Activated naive CD4-positive, alpha-beta T cell treated with Interleukin-2 at 50 U/mL for 16 hours (primary cell): Measurements from ENCODE around the gene MYRIP.

Source experiments
- DNase-seq: peaks from one replicate; pipeline ENCODE4 v3.0.0-alpha.2; 2020

Gene MYRIP

DNA sequence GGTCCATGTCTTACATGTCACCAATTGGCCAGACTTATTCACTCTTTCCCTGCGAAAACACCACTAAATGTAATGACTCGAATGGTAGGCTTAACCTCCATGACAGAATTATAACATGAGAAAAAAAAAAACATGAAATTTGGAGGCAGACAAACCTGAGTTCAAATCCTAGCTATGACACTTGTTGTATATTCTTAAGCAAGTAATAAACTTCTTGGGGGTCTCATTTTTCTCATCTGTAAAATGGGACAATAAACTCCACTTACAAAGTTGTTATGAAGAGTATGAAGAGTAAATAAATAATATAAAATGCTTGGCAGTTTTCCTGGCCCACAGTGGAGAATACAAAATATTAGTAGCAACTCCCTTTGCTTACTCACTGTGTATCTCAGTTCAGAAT is 488.7 kb downstream of the MYRIP start:
- no peak for DNase-seq

DNA sequence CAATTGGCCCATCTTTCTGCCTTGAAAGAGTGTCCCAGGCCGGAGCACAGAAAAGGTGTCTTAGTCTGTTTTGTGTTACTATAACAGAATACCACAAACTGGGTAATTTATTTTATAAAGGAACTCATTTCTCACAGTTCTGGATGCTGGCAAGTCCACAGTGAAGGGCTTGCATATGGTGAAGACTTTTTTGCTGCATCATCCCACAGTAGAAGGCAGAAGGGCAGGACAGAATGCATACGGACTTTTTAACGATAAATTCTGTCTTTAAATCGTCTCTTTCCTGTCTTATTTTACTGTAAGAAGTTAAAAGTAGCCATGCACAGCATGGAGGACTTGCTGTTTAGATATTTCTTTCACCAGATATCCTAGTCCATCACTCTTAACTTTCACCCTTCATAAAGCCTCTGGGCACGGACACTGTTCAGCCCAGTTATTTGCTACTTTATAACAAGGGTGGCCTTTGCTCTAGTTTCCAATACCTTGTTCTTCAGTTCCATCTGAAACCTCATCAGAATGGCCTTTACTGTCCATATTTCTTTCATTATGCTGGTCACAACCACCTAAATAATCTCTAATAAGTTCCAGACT is 489.8 kb downstream of the MYRIP start:
- no peak for DNase-seq

DNA sequence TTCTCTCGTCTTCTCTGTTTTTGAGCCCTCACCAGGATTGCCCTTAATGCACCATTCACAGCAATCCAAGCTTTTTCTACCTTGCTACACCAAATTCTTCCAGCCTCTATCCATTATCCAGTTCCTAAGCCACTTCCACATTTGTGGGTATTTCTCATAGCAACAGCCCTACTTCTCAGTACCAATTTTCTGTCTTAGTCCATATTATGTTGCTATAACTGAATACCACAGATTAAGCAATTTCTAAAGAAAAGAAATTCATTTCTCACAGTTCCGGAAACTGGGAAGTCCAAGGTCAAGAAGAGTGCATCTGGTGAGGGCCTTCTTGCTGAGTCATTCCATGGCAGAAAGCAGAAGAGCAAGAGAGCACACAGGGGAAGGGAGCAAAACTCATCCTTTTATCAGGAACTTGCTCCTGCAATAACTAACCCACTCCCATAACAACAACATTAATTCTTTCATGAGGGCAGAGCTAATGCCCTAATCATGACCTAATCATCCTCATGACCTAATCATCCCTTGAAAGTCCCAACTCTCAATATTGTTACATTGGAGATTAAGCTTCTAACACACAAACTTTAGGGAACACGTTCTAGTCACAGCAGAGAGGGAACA is 490.4 kb downstream of the MYRIP start:
- DNase-seq = no peak

DNA sequence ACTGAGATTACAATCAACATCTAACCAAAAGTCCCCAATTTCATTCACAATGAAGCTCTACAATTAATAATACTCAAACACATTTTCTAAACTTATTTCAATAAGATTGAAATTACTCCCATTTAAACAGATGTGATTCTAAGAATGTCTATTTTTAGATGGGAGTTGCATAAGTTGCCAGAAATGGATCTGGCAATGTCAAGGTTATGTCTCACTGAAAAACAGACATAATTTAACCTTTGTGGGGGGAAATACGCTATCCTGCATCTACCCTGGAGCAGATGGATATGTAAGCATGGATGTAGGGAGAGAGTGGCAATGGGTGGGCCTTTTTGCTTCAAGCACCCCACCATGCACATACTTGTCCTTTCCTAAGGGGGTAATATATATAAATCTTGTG is 493.4 kb downstream of the MYRIP start:
- no peak for DNase-seq

DNA sequence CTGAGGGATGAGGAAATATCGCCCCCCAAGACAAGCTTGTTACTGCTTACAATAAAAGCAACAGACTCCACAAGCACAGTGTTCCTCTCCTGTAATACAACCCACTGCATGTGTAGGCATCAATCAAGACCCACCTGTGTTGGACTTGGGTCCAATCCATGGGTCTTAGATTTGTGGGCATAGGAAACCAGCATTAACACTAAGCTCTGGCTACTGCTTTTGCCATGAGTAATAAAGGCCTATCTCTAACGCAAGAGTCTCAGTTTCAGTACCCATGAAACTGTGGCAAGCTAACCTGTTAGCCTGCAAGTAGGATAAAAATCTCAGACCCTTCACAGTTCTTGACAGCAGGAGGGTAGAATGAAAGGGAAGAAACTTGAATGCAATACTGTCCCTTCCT is 494.9 kb downstream of the MYRIP start:
- no peak for DNase-seq

DNA sequence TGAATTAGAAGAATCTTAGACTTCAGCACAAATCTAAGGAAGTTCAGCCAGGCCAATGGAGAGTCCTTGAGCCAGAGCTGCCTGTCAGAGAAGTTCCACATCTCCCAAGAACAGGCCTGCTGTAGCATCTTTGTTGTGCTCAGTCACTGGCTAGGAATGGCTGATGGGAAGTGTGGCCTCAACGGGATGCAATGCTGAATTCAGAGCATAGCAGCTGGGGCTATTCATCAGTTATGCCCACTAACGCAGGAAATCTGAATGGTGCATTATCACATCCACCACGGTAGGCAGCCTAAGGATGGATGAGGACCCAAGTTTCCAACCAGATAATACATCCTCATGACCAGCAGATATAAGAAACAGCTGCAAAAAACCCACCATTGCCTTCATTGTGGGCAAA is 496.9 kb downstream of the MYRIP start:
- DNase-seq = no peak

DNA sequence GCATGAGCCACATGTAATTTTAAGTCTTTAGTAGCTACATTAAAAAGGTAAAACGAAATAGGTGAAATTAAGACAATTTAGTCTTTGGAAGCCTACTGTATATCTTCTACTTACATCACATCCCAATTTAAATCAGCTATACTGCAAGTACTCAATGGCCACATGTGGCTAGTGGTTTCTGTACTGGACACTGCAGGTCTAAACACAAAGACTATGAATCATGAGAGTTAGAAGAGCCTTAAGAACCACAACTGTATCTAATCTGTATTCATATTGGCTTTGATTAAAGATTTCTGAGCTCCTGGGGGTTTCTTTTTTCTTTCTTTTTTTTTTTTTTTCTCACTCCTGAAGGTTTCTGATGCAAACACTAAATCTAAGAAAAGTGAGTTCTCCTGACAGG is 497.8 kb downstream of the MYRIP start:
- DNase-seq = no peak

DNA sequence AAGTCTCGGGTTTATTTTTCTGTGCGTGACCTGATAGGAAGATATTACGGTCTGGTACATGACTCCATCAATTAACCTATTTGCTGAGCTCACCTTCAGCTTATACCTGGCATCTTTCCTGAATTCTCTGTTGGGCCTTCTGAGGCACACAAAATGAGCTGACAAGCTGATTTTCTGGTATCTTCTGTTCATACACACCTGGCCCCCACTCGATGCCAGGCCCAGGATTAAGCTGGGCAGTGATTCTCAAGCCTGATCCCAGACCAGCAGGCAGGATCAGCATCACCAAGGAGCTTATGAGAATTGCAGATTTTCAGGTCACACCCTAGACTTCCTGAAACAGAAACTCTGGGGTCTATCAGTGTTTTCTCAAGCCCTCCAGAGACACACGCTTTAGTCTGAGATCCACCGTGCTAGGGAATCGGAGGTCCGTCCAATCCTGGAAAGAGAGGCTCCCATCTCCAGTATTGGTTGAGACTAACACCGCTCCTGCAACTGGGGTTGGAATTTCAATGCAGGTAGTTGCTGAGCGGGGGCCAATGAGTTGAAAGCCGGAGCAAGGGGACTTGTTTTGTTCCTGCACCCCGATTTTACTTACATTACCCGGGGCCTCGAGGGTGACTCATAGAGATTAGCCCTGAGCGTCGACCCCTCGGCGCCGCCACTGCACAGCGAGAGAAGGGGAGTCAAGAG is 499.5 kb downstream of the MYRIP start:
- no peak for DNase-seq

DNA sequence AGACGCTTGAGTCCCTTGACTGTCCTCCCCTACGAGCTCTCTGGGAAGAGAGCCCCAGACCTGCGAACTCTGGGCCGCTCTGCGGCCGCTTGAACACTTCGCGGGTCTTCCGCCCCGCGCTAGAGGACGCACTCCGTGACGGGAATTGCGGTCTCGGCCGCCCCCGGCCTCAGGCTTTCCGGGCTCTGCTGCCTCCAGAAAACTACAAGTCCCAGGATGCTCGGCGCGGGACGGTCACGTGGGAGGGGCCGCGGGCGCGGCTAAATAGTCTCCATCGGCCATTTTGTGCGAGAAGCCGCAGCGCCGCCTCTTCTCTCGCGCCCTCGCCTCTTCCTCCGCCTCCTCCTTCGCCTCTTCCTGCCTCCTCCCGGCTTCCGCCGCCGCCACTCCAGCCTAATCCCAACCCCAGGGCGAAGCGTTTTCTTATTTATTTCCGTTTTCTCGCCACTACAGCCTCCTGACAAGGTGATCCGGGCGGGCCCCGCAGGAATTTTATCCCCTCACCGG is 500.1 kb downstream of the MYRIP start, which contains the start of gene EIF1B:
Gene EIF1B (plus strand): TSS at position 290 of the 507 bp plus-strand sequence. CDS start 235 bp downstream, outside the sequence.
- DNase-seq = peak; percentile 99
